Measurements from ENCODE around the gene RBMS1.

DNA sequence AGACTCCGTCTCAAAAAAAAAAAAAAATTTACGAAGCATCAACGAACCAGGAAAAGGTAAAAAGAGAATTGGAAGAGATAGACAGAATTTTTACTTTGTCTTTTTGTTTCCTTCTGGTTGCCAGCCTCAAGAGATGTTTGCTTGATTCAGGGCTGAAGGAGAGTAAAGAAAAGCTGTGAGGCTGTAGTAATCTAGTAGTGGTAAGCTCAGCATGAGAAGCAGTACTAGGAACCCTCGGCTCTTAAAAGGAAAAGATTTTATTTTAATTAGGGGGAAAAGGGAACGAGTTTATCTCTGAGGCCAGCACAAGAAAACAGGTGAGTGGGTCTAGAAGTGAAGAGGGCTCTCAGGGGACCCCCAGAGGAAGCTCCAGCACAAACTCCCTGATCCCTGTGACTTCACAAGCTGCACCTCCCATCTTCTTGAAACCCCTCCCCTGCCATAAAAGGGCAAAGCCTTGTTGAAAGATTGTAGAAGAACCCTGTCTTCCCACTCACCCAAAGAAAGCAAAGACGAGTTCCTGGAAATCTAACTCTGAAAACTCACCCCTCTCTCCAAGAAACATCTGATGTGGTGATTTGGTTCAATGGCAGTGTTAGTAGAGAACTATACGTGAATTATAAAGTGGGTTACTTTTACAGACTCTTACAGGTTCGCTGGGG is 8.6 kb downstream of the RBMS1 start:
- TF ChIP-seq POLR2AphosphoS5 (IDR thresholded peaks at IDR 0.05; ENCODE audit: low read depth, low read length), result no peak
- no peak for TF ChIP-seq SIN3A (IDR thresholded peaks at IDR 0.05; ENCODE audit: borderline replicate concordance, insufficient read depth, low read length)
